ENCODE measurements around the gene ARF1.
A peak's percentile ranks its signal among the peaks of the same experiment; 100 is the strongest.
"Not testable (repeated sequence)": the region's sequence is repeated elsewhere in the genome, so short reads cannot be mapped to it uniquely, and the experiment has no call there.

The ARF1 gene

GRCh38 chr1:228104526-228105269 lies 22.2 kb downstream of the ARF1 start:
- DNase-seq: no peak

- DNase-seq: no peak
Measured at GRCh38 chr1:228105270-228105995, 22.9 kb downstream of the ARF1 start.

DNA sequence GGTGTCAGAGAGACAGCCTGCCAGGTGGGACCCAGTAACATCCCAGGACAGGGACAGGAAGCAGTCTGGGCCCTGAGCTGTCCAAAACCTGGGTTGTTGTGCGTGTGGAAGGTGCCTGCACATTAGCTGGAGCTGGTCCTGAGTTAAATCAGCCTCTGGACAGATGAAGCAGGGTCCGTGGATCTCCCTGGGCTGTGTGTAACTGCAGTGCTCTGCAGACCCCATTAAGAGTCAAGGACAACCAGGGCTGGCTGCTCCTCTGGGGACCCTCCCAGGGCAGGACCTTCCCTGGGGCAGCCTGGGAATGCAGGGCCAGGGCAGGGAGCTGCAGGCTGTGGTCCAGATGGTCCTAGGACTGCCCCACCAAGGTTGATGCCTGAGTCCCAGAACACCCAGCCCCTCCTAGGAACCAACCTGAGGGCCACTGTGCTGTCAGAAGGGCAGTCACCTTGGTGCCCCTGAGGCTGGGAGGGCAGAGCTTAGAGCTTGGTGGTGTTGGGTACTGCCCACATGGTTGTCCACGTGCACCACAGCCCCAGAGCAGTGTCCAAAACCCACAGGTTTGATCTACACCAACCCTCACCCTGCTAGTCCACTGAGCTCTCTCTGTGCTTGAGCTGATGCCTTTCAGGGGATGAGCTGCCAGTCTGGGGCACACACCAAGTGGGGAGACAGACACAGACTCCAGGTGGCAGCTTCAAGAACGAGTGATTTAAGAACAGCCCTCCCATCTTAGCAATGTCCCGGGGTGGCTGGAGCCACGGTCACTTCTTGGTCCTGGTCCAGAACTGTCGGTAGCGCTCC lies 23.7 kb downstream of the ARF1 start:
- DNase-seq: no peak

DNA sequence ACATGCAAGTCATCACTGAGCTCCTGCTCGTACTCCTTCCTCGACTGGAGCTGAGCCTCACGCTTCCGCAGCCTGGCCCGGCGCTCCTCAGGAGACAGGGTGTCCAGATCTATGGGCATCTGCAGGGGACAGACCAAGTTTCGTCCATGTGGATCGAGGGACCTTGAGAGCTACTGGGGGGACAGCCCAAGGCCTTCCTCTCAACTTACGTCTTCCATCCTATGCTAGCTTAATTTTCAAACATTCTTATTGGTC lies 24.2 kb downstream of the ARF1 start:
- no peak for DNase-seq

- no peak for DNase-seq
Measured at GRCh38 chr1:228107636-228108035, 25.1 kb downstream of the ARF1 start.

GRCh38 chr1:228108055-228108690 lies 25.7 kb downstream of the ARF1 start:
- DNase-seq: no peak

DNA sequence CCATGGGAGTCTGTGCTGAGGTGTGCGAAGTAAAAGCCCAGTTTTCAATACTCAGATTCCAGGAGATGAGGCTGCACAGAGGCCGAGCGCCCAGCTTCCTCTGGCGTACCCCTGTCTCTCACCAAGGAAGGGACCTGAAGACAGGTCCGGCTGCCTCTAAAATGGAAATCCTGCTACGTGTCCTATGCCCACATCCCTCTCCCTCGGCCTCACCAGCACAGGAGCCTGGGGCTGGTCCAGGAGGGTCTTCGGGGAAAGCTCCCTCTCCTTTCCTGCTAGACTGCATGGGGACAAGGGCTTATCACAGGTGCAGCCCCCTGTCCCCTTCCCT lies 26.2 kb downstream of the ARF1 start:
- DNase-seq: no peak

- peak; percentile 85 to 93 for DNase-seq
Measured at GRCh38 chr1:228109073-228109961, 26.8 kb downstream of the ARF1 start, which contains the start of gene MRPL55. Gene MRPL55 (minus strand): TSS chr1:228109299. CDS start chr1:228108260, 1,039 bp downstream.

DNA sequence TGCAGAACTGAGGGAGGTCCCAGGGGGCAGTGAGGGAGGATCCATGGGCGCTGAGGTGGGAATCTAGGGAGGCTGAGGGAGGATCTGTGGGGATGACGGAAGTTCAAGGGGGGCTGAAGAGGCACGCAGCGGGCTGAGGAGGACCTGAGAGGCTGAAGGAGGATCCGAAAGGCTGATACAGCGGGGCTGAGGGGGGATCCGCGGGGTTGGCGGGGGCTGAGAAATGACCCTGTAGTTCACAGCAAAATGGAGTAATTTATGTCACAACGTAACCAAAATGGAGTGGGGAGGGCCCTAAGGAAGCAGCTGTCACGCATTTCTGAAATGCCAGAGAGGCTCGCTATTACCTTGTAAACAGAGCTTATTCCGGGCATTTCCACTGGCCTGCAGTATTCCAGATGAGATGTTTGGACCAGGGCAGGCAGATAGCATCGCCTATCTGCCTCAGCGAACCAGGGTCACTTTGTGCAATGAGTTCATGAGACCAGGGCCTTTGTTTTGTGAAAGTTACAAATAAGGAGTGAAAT lies 27.5 kb downstream of the ARF1 start:
- DNase-seq: no peak

GRCh38 chr1:228110556-228110955 lies 28.0 kb downstream of the ARF1 start:
- DNase-seq: no peak

DNA sequence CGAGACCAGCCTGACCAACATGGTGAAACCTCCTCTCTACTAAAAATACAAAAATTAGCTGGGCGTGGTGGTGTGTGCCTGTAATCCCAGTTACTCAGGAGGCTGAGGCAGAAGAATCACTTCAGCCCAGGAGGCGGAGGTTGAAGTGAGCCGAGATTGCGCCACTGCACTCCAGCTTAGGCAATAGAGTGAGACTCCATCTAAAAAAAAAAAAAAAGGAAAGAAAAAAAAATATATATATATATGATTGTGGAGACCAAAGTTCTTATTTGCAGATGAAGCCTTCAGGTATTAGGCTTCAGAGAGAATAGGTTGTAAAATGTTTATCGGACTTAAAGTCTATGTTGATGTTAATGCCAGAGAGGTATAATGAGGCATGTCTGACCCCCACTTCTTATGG lies 28.8 kb downstream of the ARF1 start:
- DNase-seq: not testable (repeated sequence)

- DNase-seq: no peak
Measured at GRCh38 chr1:228112167-228112566, 29.7 kb downstream of the ARF1 start.

DNA sequence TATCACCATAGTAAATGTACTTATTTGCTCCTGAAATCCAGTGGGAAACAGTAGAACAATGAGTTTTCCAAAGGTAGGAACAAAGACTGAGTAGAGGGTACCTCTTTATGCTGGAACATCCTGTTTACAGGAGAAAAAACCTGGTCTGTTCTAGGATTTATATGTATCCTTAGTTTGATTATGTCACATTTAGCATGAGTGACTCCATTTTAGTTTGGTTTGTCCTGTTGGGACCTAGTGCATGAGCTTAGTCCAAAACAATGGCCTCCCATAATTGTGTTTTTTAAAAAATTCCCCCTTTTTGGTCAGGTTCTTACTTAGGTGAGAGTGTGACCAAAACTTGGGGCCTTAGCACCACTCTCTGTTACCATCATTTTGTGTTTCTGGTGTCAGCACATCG lies 30.1 kb downstream of the ARF1 start:
- DNase-seq: no peak

- no peak for DNase-seq
Measured at GRCh38 chr1:228114827-228115226, 32.3 kb downstream of the ARF1 start.

DNA sequence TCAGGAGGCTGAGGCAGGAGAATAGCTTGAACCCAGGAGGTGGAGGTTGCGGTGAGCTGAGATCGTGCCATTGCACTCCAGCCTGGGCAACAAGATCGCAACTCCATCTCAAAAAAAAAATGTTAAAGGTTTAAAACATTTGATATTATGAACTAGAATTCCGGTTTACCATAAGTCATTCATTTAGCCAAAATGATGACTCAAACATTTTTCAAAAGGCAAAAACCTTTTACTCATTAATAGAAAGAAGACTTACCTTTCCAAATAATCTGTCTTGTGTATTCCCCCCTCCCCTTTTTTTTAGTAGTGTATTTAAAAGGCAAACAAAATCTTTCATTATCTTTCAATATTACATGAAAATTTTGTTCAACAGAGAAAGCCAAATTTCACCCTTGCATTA lies 34.8 kb downstream of the ARF1 start:
- DNase-seq: no peak

DNA sequence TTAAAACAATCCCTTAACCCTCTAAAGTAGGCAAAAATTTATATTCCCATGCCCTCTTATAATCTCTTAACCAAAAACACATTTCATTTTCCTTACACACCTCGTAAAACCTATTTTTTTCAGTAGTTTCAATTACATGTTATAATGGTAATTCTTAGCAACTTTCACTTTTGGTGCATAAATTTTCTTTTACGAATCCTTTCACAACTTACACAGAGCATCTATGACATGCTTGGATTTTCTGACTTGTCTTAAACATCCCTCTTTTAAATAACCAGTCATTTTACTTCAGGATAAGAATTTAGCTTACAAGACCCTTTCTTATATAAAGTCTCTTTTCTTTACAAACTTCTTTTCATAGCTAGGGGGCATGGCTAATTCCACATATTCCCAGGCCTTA lies 35.5 kb downstream of the ARF1 start:
- DNase-seq: no peak

GRCh38 chr1:228120351-228120750 lies 37.8 kb downstream of the ARF1 start:
- DNase-seq: no peak

GRCh38 chr1:228120857-228121489 lies 38.5 kb downstream of the ARF1 start:
- no peak for DNase-seq

- DNase-seq: no peak
Measured at GRCh38 chr1:228122921-228123441, 40.5 kb downstream of the ARF1 start.

DNA sequence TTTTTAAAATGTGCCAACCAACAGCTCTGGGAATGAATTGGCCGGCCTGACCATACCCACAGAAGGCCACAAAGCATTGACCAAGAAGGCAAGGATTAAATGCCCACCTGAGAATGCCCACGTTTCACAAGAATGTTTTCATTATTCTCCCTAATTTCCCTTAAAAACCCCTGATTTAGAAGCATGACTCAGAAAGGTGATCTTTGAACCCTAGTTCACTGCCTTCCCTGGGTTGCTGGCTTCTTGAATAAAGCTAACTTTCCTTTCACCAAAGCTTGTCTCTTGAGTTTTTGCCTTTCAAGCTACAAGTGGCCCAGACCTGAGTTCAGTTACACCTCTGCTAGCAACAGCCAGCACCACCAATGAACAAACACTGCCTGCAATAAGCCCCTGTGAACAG lies 41.0 kb downstream of the ARF1 start:
- DNase-seq: no peak

DNA sequence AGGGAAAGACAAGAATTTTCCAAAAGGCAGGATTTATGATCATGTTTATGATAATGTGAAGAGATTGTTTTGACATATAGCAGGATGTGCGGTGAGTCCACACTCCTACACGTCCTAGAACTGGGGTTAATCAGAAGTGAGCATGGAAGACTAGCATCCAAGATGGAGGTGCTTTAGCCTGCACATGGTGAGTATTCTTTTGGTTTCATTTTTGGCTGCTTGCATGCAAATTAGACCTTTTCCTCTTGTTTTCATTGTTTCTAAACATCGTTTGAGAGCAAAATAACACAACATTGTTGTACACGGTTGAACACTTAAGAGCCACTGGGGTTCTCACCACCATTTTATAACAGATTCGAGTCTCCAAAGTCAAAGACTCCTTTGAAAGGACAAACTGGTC lies 42.7 kb downstream of the ARF1 start:
- no peak for DNase-seq

GRCh38 chr1:228131766-228132165 lies 49.3 kb downstream of the ARF1 start:
- DNase-seq: no peak
